Measurements from ENCODE around the gene LY6G6F. TPM values are rescaled to one million over a fixed set of nuclear protein-coding genes. Genes with fewer than 3 reads are reported as not detected.

Gene LY6G6F, protein sequence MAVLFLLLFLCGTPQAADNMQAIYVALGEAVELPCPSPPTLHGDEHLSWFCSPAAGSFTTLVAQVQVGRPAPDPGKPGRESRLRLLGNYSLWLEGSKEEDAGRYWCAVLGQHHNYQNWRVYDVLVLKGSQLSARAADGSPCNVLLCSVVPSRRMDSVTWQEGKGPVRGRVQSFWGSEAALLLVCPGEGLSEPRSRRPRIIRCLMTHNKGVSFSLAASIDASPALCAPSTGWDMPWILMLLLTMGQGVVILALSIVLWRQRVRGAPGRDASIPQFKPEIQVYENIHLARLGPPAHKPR
- polyA plus RNA-seq: not detected in 2 replicates

GRCh38 chr6:31706599-31706998, at the start of gene LY6G6F:
TSS of gene LY6G6F (plus strand) at chr6:31706866. CDS start at chr6:31706907, 41 bp downstream.

DNA sequence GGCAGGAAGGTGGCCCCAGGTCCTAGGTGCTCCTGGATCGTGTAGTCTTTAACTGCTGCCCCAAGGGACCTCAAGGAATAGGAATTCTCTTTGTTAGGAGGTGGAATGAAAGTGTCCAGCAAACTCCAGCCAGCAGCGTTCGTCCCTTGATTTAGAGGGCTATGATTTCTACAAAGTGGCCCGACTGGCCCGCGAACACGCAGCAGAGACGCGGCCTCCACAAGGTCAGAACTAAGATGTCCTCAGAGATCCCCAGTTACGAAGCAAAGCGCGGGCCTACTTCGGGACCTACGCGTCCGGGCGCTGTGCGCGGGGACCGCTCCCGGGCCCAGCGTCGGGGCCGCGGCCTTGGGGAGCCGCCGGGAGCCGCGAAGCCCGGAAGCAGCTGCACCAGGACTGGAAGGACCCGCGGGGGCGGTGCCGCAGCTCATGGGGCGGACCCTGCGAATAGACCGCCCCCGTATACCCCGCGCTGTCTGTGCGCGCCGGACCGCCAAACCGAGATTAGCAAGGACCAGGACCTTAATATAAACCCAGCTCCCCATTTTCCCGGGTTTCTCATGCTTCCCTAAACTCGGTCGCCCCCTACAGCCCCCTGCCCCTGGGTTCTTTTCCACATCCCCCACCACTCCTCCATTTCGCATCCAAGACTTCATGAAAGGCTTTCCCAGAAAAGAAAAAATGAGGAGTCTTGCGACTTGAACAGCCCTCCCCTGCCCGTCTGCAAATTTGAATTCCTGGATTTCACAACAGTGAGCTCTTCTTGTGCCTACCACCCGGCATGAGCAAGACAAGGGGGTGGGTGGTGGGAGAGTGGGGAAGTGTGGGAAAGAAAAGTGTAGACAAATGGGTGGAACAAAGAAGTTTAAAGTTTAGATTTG, 46.0 kb upstream of the LY6G6F start, which contains the start of gene C6orf47:
Gene C6orf47, minus strand, starts transcription at position 398 of the 881 bp plus-strand sequence. CDS start 831 bp downstream, outside the sequence.

DNA sequence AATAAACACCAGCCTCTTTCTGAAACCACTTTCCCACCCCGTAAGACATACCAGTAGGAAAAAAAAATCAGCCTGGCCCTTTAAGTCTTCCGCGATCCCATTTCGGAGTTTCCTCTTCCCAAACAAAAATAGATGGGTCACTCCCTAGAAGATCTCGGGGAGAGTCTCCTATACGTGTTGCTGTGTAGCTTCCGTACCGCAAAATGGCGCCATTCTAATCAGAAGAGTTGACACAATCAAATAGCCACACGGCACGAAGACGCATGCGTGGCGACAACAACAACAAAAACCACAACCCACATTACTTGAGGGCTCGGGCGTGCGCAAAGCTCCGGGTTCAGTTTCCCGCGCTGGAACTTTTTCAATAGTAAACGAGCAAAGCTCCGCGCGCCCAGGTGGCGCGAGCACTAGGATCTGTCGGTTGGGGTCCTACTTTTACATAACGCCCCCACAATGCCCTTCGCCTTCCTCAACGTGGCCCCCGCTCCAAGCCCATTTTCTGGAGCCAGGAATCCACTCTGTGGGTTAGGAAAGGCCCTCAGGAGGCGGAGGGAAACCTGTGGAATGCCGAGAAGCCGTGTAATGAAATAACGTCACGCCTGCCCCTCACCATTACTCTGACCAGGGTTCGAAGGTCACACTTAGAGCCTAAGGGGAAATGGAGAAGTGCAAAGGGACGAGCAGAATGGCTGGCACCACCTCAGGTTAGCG, 41.7 kb upstream of the LY6G6F start, which contains the start of gene GPANK1:
Gene GPANK1, minus strand, starts transcription at position 208 of the 711 bp plus-strand sequence. CDS start 519 bp downstream, outside the sequence.

GRCh38 chr6:31665501-31666336, 40.9 kb upstream of the LY6G6F start, which contains the start of gene CSNK2B:
TSS of gene CSNK2B (plus strand) at chr6:31666080. CDS start at chr6:31666832, 752 bp downstream.

GRCh38 chr6:31669676-31670075, 37.0 kb upstream of the LY6G6F start, which contains the start of gene LY6G5B:
TSS of gene LY6G5B (plus strand) at chr6:31669976. CDS start at chr6:31670951, 975 bp downstream.

GRCh38 chr6:31680226-31681134, 26.2 kb upstream of the LY6G6F start, which contains the start of gene LY6G5C:
TSS of gene LY6G5C (minus strand) at chr6:31681067. CDS start at chr6:31680373, 694 bp downstream.

DNA sequence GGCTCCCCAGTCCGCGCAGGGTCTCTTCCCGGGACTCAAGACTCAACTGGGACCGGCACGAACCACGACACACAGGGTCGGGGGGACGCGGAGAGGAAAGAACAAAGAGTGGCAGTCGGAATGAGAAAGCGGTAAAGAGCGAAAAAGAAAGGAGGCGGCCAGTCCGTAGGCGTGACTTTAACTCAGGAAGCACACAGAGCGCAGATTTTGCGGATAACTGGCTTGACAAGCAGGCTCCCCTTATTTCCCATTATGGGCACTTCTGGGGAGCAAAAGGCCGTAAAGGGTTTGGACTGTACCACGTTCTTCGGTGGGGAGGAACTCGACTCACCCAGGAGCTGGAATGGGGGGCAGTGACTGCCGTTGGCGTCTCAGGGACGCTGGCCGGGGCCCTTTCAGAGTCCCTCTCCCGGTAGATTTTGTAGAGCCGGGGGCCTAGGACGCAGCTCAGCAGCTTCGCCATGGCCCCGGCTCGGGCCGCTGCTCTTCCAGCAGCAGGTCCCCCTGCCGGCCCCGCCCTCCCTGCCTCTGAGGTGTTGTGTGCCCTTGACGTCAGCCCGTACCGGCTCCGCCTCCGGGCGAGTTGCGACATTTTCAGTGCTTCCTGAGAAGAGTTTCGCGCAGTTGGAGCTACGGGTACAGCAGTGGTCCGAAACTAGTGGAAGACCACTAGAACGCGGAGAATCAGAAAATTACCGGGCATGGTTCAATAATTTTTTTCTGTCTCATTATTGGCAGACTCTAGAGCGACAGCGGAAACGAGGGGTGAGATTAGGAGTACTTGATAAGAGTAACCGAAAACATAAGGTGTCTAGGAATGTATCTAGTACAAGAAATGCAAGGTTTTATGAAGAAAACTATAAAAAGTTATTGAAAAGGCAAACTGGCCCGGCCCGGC, 3.6 kb upstream of the LY6G6F start, which contains the start of gene ABHD16A:
Gene ABHD16A, minus strand, starts transcription at position 506 of the 898 bp plus-strand sequence. Its CDS starts 43 bp downstream, at position 463.

GRCh38 chr6:31715022-31715958, 8.6 kb downstream of the LY6G6F start, which contains the start of gene LY6G6D:
TSS of gene LY6G6D (plus strand) at chr6:31715348. CDS start at chr6:31715356, 8 bp downstream.

GRCh38 chr6:31721351-31722020, 14.8 kb downstream of the LY6G6F start, which contains the start of gene LY6G6C:
TSS of gene LY6G6C (minus strand) at chr6:31721746. CDS start at chr6:31721679, 67 bp downstream.

DNA sequence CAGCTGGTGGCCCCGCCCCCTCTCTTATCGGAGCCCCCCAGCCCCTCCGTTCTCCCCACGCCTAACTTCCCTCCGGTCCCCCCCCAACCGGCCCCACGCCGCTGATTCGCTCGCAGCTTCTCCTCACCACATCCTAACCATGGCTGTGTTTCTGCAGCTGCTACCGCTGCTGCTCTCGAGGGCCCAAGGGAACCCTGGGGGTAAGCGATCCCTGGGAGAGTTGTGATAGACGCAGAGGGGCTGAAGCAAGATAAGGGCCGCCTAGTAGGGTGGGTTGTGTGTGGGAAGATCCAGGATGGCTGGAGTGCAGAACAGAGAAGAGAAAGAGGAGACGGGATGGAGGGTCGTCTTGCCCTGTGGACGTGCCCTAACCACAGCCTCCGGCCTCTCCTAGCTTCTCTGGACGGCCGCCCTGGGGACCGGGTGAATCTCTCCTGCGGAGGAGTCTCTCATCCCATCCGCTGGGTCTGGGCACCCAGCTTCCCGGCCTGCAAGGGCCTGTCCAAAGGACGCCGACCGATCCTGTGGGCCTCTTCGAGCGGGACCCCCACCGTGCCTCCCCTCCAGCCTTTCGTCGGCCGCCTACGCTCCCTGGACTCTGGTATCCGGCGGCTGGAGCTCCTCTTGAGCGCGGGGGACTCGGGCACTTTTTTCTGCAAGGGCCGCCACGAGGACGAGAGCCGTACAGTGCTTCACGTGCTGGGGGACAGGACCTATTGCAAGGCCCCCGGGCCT, 16.7 kb downstream of the LY6G6F start, which contains the start of gene MPIG6B:
Gene MPIG6B, plus strand, starts transcription at position 129 of the 735 bp plus-strand sequence. Its CDS starts 11 bp downstream, at position 140.

GRCh38 chr6:31728767-31729514, 22.3 kb downstream of the LY6G6F start, which contains the start of gene DDAH2:
TSS of gene DDAH2 (minus strand) at chr6:31729299. CDS start at chr6:31729161, 138 bp downstream.

DNA sequence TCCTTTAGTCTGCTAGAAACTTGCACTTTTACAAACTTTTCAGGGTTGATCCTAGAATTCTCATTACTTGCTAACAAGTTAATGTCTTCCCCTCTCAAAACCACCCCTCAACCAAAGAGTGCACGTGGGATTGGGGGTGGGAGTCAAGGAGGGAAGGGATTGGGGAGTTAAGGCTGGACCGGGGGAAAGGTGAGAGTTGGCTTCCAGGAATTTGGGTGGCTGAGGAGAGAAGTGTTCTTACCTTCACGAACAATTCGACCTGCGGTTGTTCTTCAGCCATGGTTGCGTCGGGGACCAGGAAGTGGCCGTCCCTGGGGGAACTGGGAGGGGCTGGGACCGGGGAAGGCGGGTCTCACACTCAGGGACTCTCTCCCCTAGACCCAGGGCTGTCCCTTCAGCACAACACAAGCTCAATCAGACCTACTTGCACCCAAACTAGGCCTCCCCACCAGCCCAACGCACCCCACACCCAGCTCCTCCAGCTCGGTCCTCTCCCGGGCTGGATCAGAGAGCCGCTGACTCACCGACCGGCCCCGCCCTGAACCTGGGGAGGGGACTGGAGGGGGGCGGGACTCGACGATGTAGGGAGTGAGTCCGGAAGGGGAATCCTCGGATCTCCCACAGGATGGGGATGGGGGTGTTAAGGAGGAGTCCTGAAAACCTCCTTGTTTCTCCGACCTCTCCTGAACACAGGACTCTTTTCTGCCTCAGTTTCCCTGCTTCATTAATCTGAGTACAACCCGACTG, 29.5 kb downstream of the LY6G6F start, which contains the start of gene CLIC1:
Gene CLIC1, minus strand, starts transcription at position 510 of the 747 bp plus-strand sequence. Its CDS starts 230 bp downstream, at position 280.

GRCh38 chr6:31739639-31740396, 33.2 kb downstream of the LY6G6F start, which contains the start of gene MSH5:
TSS of gene MSH5 (plus strand) at chr6:31740005. CDS start at chr6:31740467, 462 bp downstream.

All from Purkinje cell (primary cell).